Neutrophil (primary cell): ENCODE data around the gene DIO3.

Experiments used
- H3K27ac ChIP-seq: fragments of 200-600 bp; sonication (generic); 2 replicates; pipeline ENCODE4 v1.5.1; 2016; ENCODE audit warnings: mild to moderate bottlenecking, moderate library complexity
- H3K27me3 ChIP-seq: fragments of 200-600 bp; sonication (generic); 2 replicates; pipeline ENCODE4 v1.6.0; 2016; ENCODE audit warnings: mild to moderate bottlenecking
- H3K36me3 ChIP-seq: fragments of 200-600 bp; sonication (generic); 2 replicates; pipeline ENCODE4 v1.5.1; 2017
- H3K4me1 ChIP-seq, 2 experiments: fragments of 200-600 bp in 1 of 2; sonication (generic) in 1 of 2; 1 replicate in 1 of 2; 2 replicates in 1 of 2; pipeline versions ENCODE4 v1.5.1 to v1.6.1; 2013 to 2016; ENCODE audit warnings: low read depth in 1 of 2, low read length in 1 of 2, mild to moderate bottlenecking in 1 of 2, moderate library complexity in 1 of 2; ENCODE audit not compliant: control insufficient read depth in 1 of 2, insufficient read depth in 1 of 2
- H3K4me3 ChIP-seq, 2 experiments: fragments of 200-600 bp in 1 of 2; sonication (generic) in 1 of 2; 1 replicate in 1 of 2; 2 replicates in 1 of 2; pipeline ENCODE4 v1.5.1; 2013 to 2016; ENCODE audit warnings: low read depth in 1 of 2, low read length in 1 of 2, mild to moderate bottlenecking in 1 of 2, moderate library complexity in 1 of 2
- H3K9me3 ChIP-seq: fragments of 200-600 bp; sonication (generic); 2 replicates; pipeline ENCODE4 v1.5.1; 2016
- CTCF ChIP-seq: fragments of 200-600 bp; sonication (generic); IDR thresholded peaks from 2 replicates; pipeline ENCODE4 v1.5.1; 2016; ENCODE audit warnings: antibody characterized with exemption

The DIO3 gene

DNA sequence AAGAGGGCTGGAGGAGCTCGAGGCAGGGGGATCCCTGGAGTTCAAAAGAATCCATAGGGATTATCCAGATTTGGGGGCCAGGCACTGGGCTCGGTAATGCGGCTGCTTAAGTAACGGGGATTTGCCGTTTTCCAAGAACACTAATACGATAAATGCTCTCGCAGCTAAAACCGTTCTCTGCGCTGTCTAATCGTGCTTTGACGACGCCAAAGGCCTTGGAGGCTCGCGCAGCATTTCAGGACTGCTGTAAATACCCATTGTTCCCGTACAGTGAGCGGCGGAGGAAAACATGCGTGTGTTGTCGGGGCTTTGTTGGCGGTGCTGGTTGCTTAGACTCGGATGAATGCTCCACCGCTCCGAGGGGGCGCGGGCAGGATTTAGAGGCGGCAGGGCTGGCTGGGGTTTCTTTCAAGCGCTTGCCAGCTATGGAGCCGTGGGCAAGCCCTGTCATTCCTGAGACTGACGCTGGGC is 26.2 kb downstream of the DIO3 start:
- H3K36me3 ChIP-seq, result no peaks in the 10 kb centered on the region
- no peaks in the 10 kb centered on the region for H3K27me3 ChIP-seq
- no peaks in the 10 kb centered on the region for H3K9me3 ChIP-seq
- no peak for TF ChIP-seq CTCF
- no peak overlapping the region for H3K27ac ChIP-seq
- H3K4me1 ChIP-seq, result no peaks in the 10 kb centered on the region
- no peak overlapping the region for H3K4me3 ChIP-seq

GRCh38 chr14:101588286-101588975 is 27.1 kb downstream of the DIO3 start:
- Histone ChIP-seq H3K36me3 (no peaks in the 10 kb centered on the region), H3K4me1 (no peaks in the 10 kb centered on the region), H3K9me3 (no peaks in the 10 kb centered on the region), H3K27me3 (no peaks in the 10 kb centered on the region), H3K4me3 (no peak overlapping the region), H3K27ac (no peak overlapping the region)
- TF ChIP-seq CTCF, result no peak

GRCh38 chr14:101588990-101589389 is 27.7 kb downstream of the DIO3 start:
- TF ChIP-seq CTCF, result no peak
- Histone ChIP-seq H3K27ac (no peak overlapping the region), H3K36me3 (no peaks in the 10 kb centered on the region), H3K4me3 (no peak overlapping the region), H3K9me3 (no peaks in the 10 kb centered on the region), H3K4me1 (no peaks in the 10 kb centered on the region), H3K27me3 (no peaks in the 10 kb centered on the region)

GRCh38 chr14:101589486-101590015 is 28.3 kb downstream of the DIO3 start:
- no peaks in the 10 kb centered on the region for H3K36me3 ChIP-seq
- H3K27ac ChIP-seq, result no peak overlapping the region
- no peak overlapping the region for H3K4me3 ChIP-seq
- no peaks in the 10 kb centered on the region for H3K27me3 ChIP-seq
- H3K4me1 ChIP-seq, result no peaks in the 10 kb centered on the region
- H3K9me3 ChIP-seq, result no peaks in the 10 kb centered on the region
- TF ChIP-seq CTCF, result no peak

- no peaks in the 10 kb centered on the region for H3K36me3 ChIP-seq
- no peak for TF ChIP-seq CTCF
Observed at GRCh38 chr14:101590062-101590461, 28.8 kb downstream of the DIO3 start.

More at GRCh38 chr14:101590062-101590461, 28.8 kb downstream of the DIO3 start:
- Histone ChIP-seq H3K4me3 (no peak overlapping the region), H3K27ac (no peak overlapping the region), H3K27me3 (no peaks in the 10 kb centered on the region), H3K9me3 (no peaks in the 10 kb centered on the region), H3K4me1 (no peaks in the 10 kb centered on the region)
